ENCODE data around the gene GCGR.
A peak's percentile ranks its signal among the peaks of the same experiment; 100 is the strongest.
"Not testable (repeated sequence)": the region's sequence is repeated elsewhere in the genome, so short reads cannot be mapped to it uniquely, and the experiment has no call there.

GCGR gene

GRCh38 chr17:81831957-81832607 lies 28.1 kb downstream of the GCGR start:
- DNase-seq (ENCODE audit: low read depth in 2 of 2), result peak in 1 of 2 donors; percentile 49

GRCh38 chr17:81832608-81833159 lies 28.7 kb downstream of the GCGR start:
- peak in 1 of 2 donors; percentile 42 for DNase-seq (ENCODE audit: low read depth in 2 of 2)

- peak; percentile 85 to 95 for DNase-seq (ENCODE audit: low read depth in 2 of 2)
Observed at GRCh38 chr17:81833160-81833920, 29.4 kb downstream of the GCGR start, which contains the start of gene MCRIP1. MCRIP1 (minus strand) TSS chr17:81833291; CDS start chr17:81824506, 8,785 bp downstream.

- no peak for DNase-seq (ENCODE audit: low read depth in 2 of 2)
Observed at GRCh38 chr17:81833921-81834830, 30.2 kb downstream of the GCGR start.

- DNase-seq (ENCODE audit: low read depth in 2 of 2), result no peak
Observed at GRCh38 chr17:81834831-81835267, 30.9 kb downstream of the GCGR start, which contains the start of gene PPP1R27. PPP1R27 (minus strand) TSS chr17:81835050; CDS start chr17:81834953, 97 bp downstream.

GRCh38 chr17:81837641-81838040 lies 33.7 kb downstream of the GCGR start:
- DNase-seq (ENCODE audit: low read depth in 2 of 2), result no peak

GRCh38 chr17:81838753-81839255 lies 34.9 kb downstream of the GCGR start:
- DNase-seq (ENCODE audit: low read depth in 2 of 2), result no peak

- no peak for DNase-seq (ENCODE audit: low read depth in 2 of 2)
Observed at GRCh38 chr17:81839301-81839700, 35.4 kb downstream of the GCGR start.

- not testable (repeated sequence) for DNase-seq (ENCODE audit: low read depth in 2 of 2)
Observed at GRCh38 chr17:81840059-81840458, 36.1 kb downstream of the GCGR start.

- DNase-seq (ENCODE audit: low read depth in 2 of 2), result no peak
Observed at GRCh38 chr17:81840826-81841778, 37.2 kb downstream of the GCGR start.

GRCh38 chr17:81841866-81842265 lies 37.9 kb downstream of the GCGR start:
- DNase-seq (ENCODE audit: low read depth in 2 of 2), result no peak

GRCh38 chr17:81842378-81842724 lies 38.4 kb downstream of the GCGR start:
- no peak for DNase-seq (ENCODE audit: low read depth in 2 of 2)

GRCh38 chr17:81842725-81843504 lies 39.0 kb downstream of the GCGR start:
- no peak for DNase-seq (ENCODE audit: low read depth in 2 of 2)

GRCh38 chr17:81843713-81844326 lies 39.9 kb downstream of the GCGR start:
- DNase-seq (ENCODE audit: low read depth in 2 of 2), result no peak

GRCh38 chr17:81844327-81844851 lies 40.4 kb downstream of the GCGR start:
- DNase-seq (ENCODE audit: low read depth in 2 of 2), result no peak

GRCh38 chr17:81844887-81845286 lies 40.9 kb downstream of the GCGR start:
- no peak for DNase-seq (ENCODE audit: low read depth in 2 of 2)

GRCh38 chr17:81845361-81845760 lies 41.4 kb downstream of the GCGR start:
- no peak for DNase-seq (ENCODE audit: low read depth in 2 of 2)

GRCh38 chr17:81845881-81846742 lies 42.2 kb downstream of the GCGR start:
- no peak for DNase-seq (ENCODE audit: low read depth in 2 of 2)
